Suppressor macrophage treated with lipopolysaccharide for 4 hours (primary cell): ENCODE data around the gene MS4A2.
"Not testable (repeated sequence)": the region's sequence is repeated elsewhere in the genome, so short reads cannot be mapped to it uniquely, and the experiment has no call there.

ENCODE experiments used
- DNase-seq: peaks from one replicate; pipeline ENCODE4 v3.0.0-alpha.2; 2020

The MS4A2 gene

GRCh38 chr11:60088364-60088763, at the start of gene MS4A2:
Gene MS4A2, plus strand, starts transcription at chr11:60088664. Its CDS starts 102 bp downstream, at chr11:60088766.
- DNase-seq: no peak

GRCh38 chr11:60040109-60040508, 48.4 kb upstream of the MS4A2 start, which contains the start of gene OOSP2:
Gene OOSP2, plus strand, starts transcription at chr11:60040409. Its CDS starts 51 bp downstream, at chr11:60040460.
- DNase-seq: no peak

- DNase-seq: not testable (repeated sequence)
Observed at GRCh38 chr11:60050422-60050821, 38.0 kb upstream of the MS4A2 start.

- not testable (repeated sequence) for DNase-seq
Observed at GRCh38 chr11:60050839-60051238, 37.6 kb upstream of the MS4A2 start.

GRCh38 chr11:60056349-60056969, 32.0 kb upstream of the MS4A2 start, which contains the start of gene MS4A3:
Gene MS4A3, plus strand, starts transcription at chr11:60056665. Its CDS starts 4,496 bp downstream, at chr11:60061161.
- DNase-seq: peak; percentile 52

- no peak for DNase-seq
Observed at GRCh38 chr11:60059052-60059451, 29.4 kb upstream of the MS4A2 start.

GRCh38 chr11:60059521-60060240, 28.8 kb upstream of the MS4A2 start:
- DNase-seq: no peak

GRCh38 chr11:60064111-60064510, 24.4 kb upstream of the MS4A2 start:
- peak; percentile 49 for DNase-seq

- DNase-seq: no peak
Observed at GRCh38 chr11:60065801-60066200, 22.7 kb upstream of the MS4A2 start.

- no peak for DNase-seq
Observed at GRCh38 chr11:60069450-60069849, 19.0 kb upstream of the MS4A2 start.

- DNase-seq: not testable (repeated sequence)
Observed at GRCh38 chr11:60071644-60072043, 16.8 kb upstream of the MS4A2 start.

GRCh38 chr11:60077216-60077817, 11.1 kb upstream of the MS4A2 start:
- DNase-seq: peak; percentile 32

GRCh38 chr11:60077981-60078380, 10.5 kb upstream of the MS4A2 start:
- DNase-seq: peak; percentile 19

- DNase-seq: no peak
Observed at GRCh38 chr11:60078745-60079144, 9.7 kb upstream of the MS4A2 start.

GRCh38 chr11:60080535-60080934, 7.9 kb upstream of the MS4A2 start:
- DNase-seq: peak; percentile 8

GRCh38 chr11:60084631-60085273, 3.7 kb upstream of the MS4A2 start:
- no peak for DNase-seq

- no peak for DNase-seq
Observed at GRCh38 chr11:60085909-60086308, 2.6 kb upstream of the MS4A2 start.

GRCh38 chr11:60087239-60087638, 1.2 kb upstream of the MS4A2 start:
- no peak for DNase-seq

- no peak for DNase-seq
Observed at GRCh38 chr11:60095477-60096120, 7.1 kb downstream of the MS4A2 start.

GRCh38 chr11:60097189-60097588, 8.7 kb downstream of the MS4A2 start:
- no peak for DNase-seq

GRCh38 chr11:60098508-60098907, 10.0 kb downstream of the MS4A2 start:
- no peak for DNase-seq

- DNase-seq: no peak
Observed at GRCh38 chr11:60100516-60100915, 12.1 kb downstream of the MS4A2 start.

GRCh38 chr11:60101368-60101767, 12.9 kb downstream of the MS4A2 start:
- DNase-seq: not testable (repeated sequence)
